NCI-H2171 (cell line): ENCODE results near the gene KCNH4.
"Not testable (repeated sequence)": the region's sequence is repeated elsewhere in the genome, so short reads cannot be mapped to it uniquely, and the experiment has no call there.

Experiments
- DNase-seq: peaks from one replicate; lab custom pipeline; 2025; lab: John Stamatoyannopoulos, UW

The KCNH4 gene

DNA sequence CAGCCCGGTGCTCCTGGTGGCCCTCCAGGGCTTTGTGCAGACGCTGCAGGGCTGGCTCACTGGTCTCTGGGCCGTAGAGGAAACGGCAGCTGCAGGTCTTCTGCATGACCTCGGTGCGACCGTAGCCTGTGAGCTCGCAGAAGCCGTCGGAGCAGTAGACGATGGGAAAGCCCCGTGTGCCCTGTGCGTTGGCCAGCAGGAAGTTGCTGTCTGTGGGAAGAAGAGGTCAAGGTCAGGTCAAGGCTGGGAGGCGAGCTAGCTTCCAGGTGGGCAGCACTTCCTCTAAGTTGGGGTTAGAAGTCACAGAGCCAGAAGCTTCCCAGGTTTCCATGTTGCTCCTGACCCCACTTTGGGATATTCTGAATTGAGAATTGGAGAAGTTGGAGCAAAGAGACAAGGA lies 2.1 kb downstream of the KCNH4 start:
- no peak for DNase-seq

DNA sequence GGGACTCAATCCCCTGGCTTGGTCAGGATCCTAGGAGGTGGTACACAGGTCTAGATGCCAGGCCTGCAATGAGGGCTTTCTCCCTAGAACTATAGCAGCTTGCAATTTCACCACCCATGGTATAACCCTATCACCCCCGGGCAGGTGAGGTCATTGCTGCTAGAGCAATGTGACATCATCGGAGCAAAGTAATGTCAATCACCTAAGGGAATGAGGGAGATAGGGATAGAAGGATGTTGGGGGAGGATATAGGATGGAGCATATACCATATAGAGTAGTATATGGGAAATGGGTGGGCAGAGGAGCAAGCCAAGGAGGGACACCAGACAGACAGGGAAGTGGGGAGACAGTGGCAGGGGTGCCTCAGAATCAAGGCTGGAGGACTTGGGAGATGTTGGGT lies 3.3 kb downstream of the KCNH4 start:
- DNase-seq: no peak

GRCh38 chr17:42174126-42174783 lies 6.7 kb downstream of the KCNH4 start:
- DNase-seq: no peak

GRCh38 chr17:42171831-42172230 lies 9.1 kb downstream of the KCNH4 start:
- no peak for DNase-seq

DNA sequence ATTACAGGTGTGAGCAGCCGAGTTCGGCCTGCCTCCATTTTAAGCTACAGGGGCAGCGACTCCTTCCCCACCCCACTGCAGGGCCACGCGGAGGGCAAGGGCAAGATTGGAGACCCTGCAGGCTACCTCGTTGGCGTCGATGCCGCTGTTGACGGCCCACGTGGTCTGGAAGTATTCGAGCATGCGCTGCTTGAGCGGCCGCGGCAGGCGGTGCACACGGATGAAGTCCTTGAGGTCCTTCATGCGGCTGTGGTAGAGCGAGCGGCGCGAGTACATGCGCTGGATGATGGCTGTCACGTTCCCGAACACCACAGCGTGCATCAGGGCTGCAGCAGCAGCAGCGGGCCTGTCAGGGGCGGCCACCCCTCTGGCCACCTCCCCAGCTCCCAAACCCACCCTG lies 11.6 kb downstream of the KCNH4 start:
- no peak for DNase-seq

GRCh38 chr17:42167807-42168206 lies 13.1 kb downstream of the KCNH4 start:
- no peak for DNase-seq

DNA sequence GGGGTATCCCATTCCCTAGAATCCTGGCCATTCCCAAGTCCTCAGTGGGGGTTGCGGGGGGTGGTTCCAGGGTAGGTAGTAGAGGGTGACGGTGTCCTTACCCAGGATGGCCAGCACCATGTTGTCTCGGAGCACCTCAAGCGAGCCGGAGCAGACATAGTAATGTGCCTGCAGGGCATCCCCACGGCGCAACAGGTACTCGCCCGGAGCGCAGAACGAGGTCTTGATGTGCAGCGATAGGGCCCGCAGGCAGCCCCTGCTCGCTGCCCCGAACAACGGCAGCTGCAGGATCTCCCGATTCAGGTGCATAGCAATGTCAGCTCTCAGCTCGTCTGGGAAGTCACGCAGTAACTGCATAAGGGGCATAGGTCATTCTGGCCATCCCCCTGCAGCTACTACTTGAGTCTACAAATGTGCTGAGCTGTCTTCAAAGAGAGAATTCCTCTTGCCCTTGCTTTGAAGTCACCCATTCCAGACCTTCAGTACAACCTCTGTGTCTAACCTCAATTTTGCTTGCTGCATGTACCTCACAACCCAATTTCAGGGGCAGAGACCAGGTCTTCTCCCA lies 14.7 kb downstream of the KCNH4 start:
- no peak for DNase-seq

DNA sequence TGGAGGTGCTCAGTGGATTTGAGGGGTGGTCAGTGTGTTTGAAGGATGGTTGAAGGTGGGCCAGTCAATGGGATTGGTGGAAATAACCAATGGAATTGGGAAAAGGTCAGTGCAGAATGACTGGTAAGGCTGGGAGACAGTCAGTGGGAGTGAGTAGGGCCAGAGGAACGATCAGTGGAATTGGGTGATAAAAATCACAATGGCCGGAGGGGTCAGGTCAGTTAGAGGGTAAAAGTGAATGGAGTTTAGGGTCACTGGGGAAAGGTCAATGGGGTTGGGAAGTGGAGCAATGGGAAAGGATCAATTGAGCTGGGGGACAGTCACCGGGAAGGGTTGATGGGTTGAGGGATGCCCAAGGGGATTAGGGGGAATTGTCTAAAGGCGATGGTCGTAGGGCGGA lies 15.2 kb downstream of the KCNH4 start:
- DNase-seq: no peak

DNA sequence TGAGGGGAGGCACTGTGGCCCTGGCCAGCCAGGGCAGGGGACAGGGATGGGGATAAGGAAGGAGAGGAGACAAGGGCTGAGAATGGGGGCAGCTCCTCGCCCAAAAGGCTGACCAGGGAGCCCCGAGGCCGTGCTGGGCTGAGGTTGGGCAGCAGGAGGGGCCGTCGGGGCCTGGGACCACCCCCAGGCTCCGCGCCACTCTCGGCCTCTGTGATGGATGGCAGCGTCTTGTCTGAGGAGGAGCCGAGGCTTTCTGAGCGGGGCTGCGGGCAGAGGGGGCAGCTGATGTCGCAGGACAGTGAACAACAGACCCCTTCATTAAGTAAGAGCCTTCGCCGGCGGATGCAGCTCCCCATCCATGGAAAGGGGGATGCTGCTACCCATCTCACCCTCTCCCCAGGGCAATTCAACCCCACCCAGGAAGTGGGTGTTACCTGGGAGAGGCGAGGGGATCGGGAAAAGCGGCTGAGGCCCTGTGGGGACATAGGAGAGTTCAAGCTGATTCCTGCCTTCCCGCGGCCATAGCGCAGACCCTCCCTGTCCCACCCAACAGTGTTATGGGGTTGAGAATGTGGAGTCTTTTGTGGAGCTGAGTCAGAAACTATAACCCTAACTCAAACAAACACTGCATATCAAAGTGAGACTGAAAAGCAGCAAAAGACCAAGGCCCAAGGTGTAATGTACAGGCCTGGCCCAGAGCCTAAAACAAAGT lies 17.1 kb downstream of the KCNH4 start:
- no peak for DNase-seq

GRCh38 chr17:42163113-42163512 lies 17.8 kb downstream of the KCNH4 start:
- DNase-seq: no peak

DNA sequence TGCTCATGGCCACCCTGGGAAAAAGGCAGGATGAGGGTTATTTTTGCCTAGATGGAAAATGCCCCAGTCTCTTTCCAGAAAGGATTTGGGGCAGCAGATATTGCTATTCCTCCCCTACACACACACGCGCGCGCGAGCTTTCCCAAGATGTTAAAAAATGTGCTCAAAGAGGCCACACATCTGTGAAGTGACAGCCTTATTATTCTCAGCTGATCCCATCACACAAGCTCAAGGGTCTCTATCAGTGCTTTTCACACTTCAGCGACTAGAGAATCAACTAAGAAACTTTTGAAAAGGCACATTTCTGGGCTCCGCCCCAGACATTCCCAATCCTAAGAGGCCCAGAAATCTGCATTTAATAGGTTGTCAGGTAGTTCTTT lies 20.4 kb downstream of the KCNH4 start:
- DNase-seq: no peak

- no peak for DNase-seq
These were observed 21.0 kb downstream of the KCNH4 start for GRCh38 chr17:42159796-42160530.

- DNase-seq: no peak
These were observed 25.3 kb downstream of the KCNH4 start for GRCh38 chr17:42155614-42156045.

GRCh38 chr17:42153919-42154742 lies 26.8 kb downstream of the KCNH4 start:
- DNase-seq: no peak

DNA sequence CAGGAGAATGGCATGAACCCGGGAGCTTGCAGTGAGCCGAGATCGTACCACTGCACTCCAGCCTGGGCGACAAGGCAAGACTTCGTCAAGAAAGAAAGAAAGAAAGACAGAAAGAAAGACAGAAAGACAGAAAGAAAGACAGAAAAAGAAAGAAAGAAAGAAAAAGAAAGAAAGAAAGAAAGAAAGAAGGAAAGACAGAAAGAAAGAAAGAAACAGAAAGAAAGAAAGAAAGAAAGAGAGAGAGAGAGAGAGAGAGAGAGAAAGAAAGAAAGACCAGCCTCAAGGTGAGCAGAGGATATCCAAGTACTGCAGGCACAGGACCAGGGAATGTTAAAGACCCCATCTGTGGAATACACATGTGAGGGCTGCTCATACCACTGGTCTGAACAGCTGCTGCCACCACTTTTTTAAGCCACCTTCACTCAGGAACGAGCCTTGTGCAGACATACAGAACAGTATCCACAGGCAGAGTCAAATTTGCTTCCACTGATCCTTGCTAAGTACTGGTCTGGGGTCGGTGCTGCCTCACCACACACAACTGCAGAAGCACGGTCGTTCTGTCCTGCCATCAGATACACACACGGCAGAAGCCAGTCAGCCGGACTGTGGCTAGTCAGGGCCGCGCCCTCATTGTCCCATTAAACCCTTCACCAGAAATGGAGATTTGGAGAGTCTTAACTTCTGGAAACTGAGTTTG lies 33.9 kb downstream of the KCNH4 start:
- no peak for DNase-seq

DNA sequence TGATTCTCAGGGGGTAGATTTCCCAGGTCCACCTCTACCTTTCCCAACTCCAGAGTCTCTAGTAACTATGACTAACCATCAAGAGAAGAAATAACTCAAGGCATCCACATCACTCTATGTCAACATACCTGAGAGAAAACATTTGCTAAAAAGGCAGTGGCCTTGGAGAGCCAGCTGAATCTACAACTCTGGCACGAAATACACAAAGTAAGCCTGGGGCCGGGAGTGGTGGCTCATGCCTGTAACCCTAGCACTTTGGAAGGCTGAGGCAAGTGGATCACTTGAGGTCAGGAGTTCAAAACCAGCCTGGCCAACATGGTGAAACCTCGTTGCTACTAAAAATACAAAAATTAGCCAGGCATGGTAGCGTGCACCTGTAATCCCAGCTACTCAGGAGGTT lies 37.8 kb downstream of the KCNH4 start:
- not testable (repeated sequence) for DNase-seq

DNA sequence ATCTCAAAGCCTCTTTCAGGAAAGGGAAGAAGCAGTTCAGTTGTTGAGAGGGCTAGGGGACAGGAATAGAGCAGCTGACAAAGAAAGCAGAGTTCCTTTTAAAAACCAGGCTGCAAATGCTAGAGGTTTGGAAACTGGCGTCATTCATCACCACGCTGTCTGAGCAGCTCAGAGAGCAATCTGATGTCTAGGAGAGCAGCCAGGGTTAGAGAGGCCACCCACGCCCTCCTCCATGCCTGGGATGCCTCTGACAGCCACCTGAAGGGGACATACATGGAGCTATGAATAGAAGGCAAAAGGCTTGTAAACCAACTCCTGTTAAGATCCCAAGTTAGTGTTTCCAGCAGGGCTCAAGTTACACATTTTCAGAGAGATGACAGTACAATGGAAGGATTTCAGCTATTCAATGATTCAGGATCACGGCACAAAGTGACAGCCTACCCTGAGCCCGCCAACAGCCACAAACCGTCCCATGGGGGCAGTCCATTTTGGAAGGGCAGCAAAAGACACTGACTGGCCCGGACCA lies 38.5 kb downstream of the KCNH4 start:
- no peak for DNase-seq

DNA sequence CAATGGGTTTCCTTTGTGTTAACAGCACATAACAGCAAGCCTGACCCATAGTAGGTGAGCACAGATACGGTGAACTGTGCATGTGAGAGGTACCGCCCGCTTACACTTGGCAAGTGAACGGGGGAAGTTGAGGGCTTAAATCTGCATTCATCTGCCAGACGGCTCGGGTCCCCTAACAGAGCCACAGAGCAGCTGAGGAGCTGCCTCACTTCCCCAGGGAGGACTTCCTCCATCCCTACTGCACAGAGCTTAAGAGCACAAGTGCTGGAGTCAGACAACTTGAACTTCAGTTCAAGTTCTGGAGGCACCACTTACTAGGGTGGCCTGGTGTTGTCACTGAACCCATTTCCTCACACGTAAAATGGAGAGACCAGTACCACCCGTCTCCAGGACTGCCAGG lies 39.6 kb downstream of the KCNH4 start:
- no peak for DNase-seq

DNA sequence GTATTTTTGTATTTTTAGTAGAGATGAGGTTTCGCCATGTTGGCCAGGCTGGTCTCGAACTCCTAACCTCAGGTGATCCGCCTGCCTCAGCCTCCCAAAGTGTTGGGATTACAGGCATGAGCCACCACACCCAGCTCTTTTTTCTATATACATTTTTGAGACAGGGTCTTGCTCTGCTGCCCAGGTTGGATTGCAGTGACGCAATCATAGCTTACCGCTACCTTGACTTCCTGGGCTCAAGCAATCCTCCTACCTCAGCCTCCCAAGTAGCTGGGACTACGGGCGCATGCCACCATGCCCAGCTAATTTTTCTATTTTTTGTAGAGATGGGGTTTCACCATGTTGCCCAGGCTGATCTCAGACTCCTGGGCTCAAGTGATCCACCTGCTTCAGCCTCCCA lies 40.3 kb downstream of the KCNH4 start:
- not testable (repeated sequence) for DNase-seq

GRCh38 chr17:42138749-42139492 lies 42.0 kb downstream of the KCNH4 start:
- DNase-seq: peak; percentile 47
